HepG2 (cell line): Measurements from ENCODE around the gene ANKFY1. TPM values are rescaled to one million over a fixed set of nuclear protein-coding genes. Genes with fewer than 3 reads are reported as not detected.

Source experiments
- ARNT2 ChIP-seq: sonication (generic); formaldehyde crosslinking; IDR thresholded peaks from 2 replicates; pipeline ENCODE4 v1.8.0; 2022; ENCODE audit warnings: mild to moderate bottlenecking, low read depth, missing genetic modification reagents, moderate library complexity
- ATF7 ChIP-seq, 2 experiments: fragments of 450-650 bp in 1 of 2; sonication (generic) in 1 of 2; formaldehyde crosslinking in 1 of 2; IDR thresholded peaks; 2 replicates each; pipeline versions ENCODE4 v1.4.0 to v1.6.1; 2016 to 2020; ENCODE audit warnings: antibody characterized with exemption in 1 of 2, mild to moderate bottlenecking in 1 of 2, missing genetic modification reagents in 1 of 2
- BRD4 ChIP-seq: sonication (generic); formaldehyde crosslinking; IDR thresholded peaks from 2 replicates; pipeline ENCODE4 v1.4.0; 2020; ENCODE audit warnings: missing genetic modification reagents
- FLYWCH1 ChIP-seq: sonication (generic); formaldehyde crosslinking; IDR thresholded peaks from 2 replicates; pipeline ENCODE4 v1.8.1; 2023; ENCODE audit warnings: mild to moderate bottlenecking, missing genetic modification reagents
- FOXO4 ChIP-seq: sonication (generic); formaldehyde crosslinking; conservative IDR thresholded peaks from 2 replicates; pipeline ENCODE4 v1.8.1; 2023; ENCODE audit warnings: missing genetic modification reagents
- GLI4 ChIP-seq: sonication (generic); formaldehyde crosslinking; IDR thresholded peaks from 2 replicates; pipeline ENCODE4 v1.5.1; 2020; ENCODE audit warnings: missing genetic modification reagents, mild to moderate bottlenecking, moderate library complexity, borderline replicate concordance
- HIC2 ChIP-seq: sonication (generic); formaldehyde crosslinking; IDR thresholded peaks from 2 replicates; pipeline ENCODE4 v1.9.0; 2022; ENCODE audit warnings: low read depth, missing genetic modification reagents
- JUND ChIP-seq: sonication (generic); formaldehyde crosslinking; IDR thresholded peaks from 2 replicates; pipeline ENCODE4 v1.8.0; 2022; ENCODE audit warnings: mild to moderate bottlenecking, missing genetic modification reagents
- KLF13 ChIP-seq: sonication (generic); formaldehyde crosslinking; IDR thresholded peaks from 2 replicates; pipeline ENCODE4 v1.4.0; 2020; ENCODE audit warnings: mild to moderate bottlenecking, missing genetic modification reagents
- NKX3-1 ChIP-seq: sonication (generic); formaldehyde crosslinking; IDR thresholded peaks from 2 replicates; pipeline ENCODE4 v1.5.0; 2020; ENCODE audit warnings: missing genetic modification reagents
- PBX2 ChIP-seq: IDR thresholded peaks from 2 replicates; pipeline ENCODE4 v1.6.1; 2016; ENCODE audit warnings: control low read depth
- SAP130 ChIP-seq: IDR thresholded peaks from 2 replicates; pipeline ENCODE4 v1.6.1; 2016; ENCODE audit warnings: low read depth
- THRA ChIP-seq: sonication (generic); formaldehyde crosslinking; IDR thresholded peaks from 2 replicates; pipeline ENCODE4 v1.4.0; 2020; ENCODE audit warnings: missing genetic modification reagents, borderline replicate concordance
- TOE1 ChIP-seq: sonication (generic); formaldehyde crosslinking; IDR thresholded peaks from 2 replicates; pipeline ENCODE4 v1.4.0; 2020; ENCODE audit warnings: mild to moderate bottlenecking, missing genetic modification reagents
- ZNF12 ChIP-seq: sonication (generic); formaldehyde crosslinking; IDR thresholded peaks from 2 replicates; pipeline ENCODE4 v1.5.0; 2020; ENCODE audit warnings: missing genetic modification reagents
- ZNF234 ChIP-seq: sonication (generic); formaldehyde crosslinking; conservative IDR thresholded peaks from 2 replicates; pipeline ENCODE4 v1.5.1; 2020; ENCODE audit warnings: mild to moderate bottlenecking, missing genetic modification reagents
- ZNF503 ChIP-seq: sonication (generic); formaldehyde crosslinking; IDR thresholded peaks from 2 replicates; pipeline ENCODE4 v1.4.0; 2020; ENCODE audit warnings: missing genetic modification reagents
- polyA plus RNA-seq, 8 experiments: library from polyadenylated mRNA; depleted of rRNA in 3 of 8; stranded (reverse) in 7 of 8; unstranded in 1 of 8; fragments of >200 nt; fragmentation: Illumina TruSeq in 4 of 8; extraction: Trizol in 4 of 8; gene quantifications; 2 replicates each; pipeline versions ENCODE4 v1.2.1 to v1.2.3, GENCODE V29; 2011 to 2016; ENCODE audit warnings: low read depth in 4 of 8, missing spikeins in 1 of 8, mixed read lengths in 1 of 8; ENCODE audit not compliant: insufficient read depth in 1 of 8
- total RNA-seq, 5 experiments: library from RNA; depleted of rRNA; stranded (reverse); fragments of >200 nt; fragmentation: Illumina TruSeq; extraction: Trizol; gene quantifications; 2 replicates each; pipeline ENCODE4 v1.2.3, GENCODE V29; 2016; ENCODE audit warnings: low read depth in 1 of 5

ANKFY1 gene
- total and polyA plus RNA-seq, 2 of the 13 experiments (the other 11 are each of a cell fraction or from before 2014, with no cell fraction given): 11.9 to 16.8 TPM

- TF ChIP-seq TOE1 (CRISPR knock-in tag): no peak
- TF ChIP-seq FLYWCH1 (CRISPR knock-in tag): no peak
- no peak for TF ChIP-seq ATF7 (IDR thresholded peaks at IDR 0.05)
- peak; percentile 31; the same call in 1 of the 2 replicates for TF ChIP-seq ATF7 (CRISPR knock-in tag; IDR thresholded peaks at IDR 0.05)
- TF ChIP-seq PBX2 (CRISPR knock-in tag): no peak
- peak; percentile 72; the same call in 1 of the 2 replicates for TF ChIP-seq BRD4
- TF ChIP-seq HIC2 (CRISPR knock-in tag): no peak
- TF ChIP-seq GLI4: no peak
- TF ChIP-seq FOXO4 (CRISPR knock-in tag): no peak
- TF ChIP-seq ARNT2 (CRISPR knock-in tag): peak; percentile 97
- peak; percentile 85 for TF ChIP-seq SAP130
- TF ChIP-seq JUND (CRISPR knock-in tag): no peak
- TF ChIP-seq KLF13 (CRISPR knock-in tag): no peak
- TF ChIP-seq ZNF503 (CRISPR knock-in tag): peak; percentile 43; the same call in 1 of the 2 replicates
- no peak for TF ChIP-seq THRA (CRISPR knock-in tag)
- TF ChIP-seq ZNF234 (CRISPR knock-in tag): no peak
- no peak; the same call in 1 of the 2 replicates for TF ChIP-seq NKX3-1 (CRISPR knock-in tag)
- no peak for TF ChIP-seq ZNF12 (CRISPR knock-in tag)
Observed at GRCh38 chr17:4263282-4264215, at the start of gene ANKFY1 (continued).
